C4-2B (cell line): ENCODE measurements around the gene SDK2.

Experiments
- CTCF ChIP-seq: fragments of 450-650 bp; conservative IDR thresholded peaks from 2 replicates; pipeline ENCODE4 v1.5.1; 2017; ENCODE audit warnings: mild to moderate bottlenecking
- ZFX ChIP-seq: fragments of 450-650 bp; IDR thresholded peaks from 2 replicates; pipeline ENCODE4 v1.6.1; 2017

DNA sequence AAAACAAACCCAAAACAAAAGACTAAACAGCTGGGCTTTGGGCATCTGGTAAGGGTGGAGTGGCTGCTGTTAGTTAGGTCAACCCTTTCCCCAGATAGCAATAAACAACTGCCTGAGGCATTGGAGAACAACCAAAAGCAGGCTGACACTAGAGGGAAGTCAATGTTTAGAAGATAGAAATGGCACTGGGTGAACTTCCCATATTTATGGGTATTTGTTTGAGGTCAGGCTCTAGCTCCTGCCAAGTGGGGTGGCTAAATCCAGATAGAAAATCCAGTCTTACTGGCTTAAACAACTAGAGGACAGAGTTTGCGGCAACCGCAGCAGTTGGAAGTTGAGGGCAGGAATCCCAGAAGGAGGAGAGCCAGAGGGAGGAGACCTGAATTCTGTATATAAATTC is 79.4 kb downstream of the SDK2 start:
- TF ChIP-seq CTCF, result no peak
- TF ChIP-seq ZFX, result no peak
